ENCODE measurements around the gene GLIS1. TPM values are rescaled to one million over a fixed set of nuclear protein-coding genes. Genes with fewer than 3 reads are reported as not detected.
A peak's percentile ranks its signal among the peaks of the same experiment; 100 is the strongest.

Gene GLIS1
- total and polyA plus RNA-seq, 12 donors = 0.06 to 0.10 (median 0.09) TPM; not detected in 7

DNA sequence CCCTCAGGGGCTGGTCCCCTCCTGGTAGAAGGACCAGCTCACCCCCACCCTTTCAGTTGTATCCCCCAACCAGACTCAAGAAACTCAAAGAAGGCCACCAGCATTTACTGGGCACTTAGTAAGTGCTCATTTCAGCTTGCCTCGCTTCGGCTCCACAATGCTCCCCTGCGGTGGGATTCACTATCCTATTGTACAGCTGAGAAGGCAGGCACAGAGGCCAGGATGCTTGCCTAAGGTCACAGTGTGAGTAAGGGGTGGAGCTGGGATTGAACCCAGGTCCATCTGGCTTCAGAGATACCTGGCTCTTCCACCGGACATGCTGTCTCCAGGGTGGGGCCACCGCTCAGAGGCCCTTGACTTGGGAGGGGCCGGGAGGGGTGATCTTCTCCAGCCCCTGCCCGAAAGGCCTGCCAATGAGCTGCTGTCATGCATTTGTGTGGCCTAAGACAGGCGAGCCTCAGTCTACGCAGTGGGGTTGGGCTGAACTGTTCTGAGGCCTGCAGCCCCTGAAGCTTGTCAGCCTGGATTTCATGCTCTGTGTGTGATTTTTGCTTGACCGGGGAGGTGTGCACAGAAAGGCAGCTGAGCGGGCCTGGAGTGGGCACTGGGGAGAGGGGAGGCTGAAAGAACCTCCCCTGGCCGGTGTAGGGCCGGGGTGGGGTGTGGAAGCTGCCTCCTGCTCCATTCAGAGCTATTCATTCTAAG is 231.7 kb downstream of the GLIS1 start:
- 92 to 96% methylated on average over 13 of the region's 13 CpGs for WGBS, 2 donors
- no peaks in the 10 kb centered on the region for H3K36me3 ChIP-seq
- H3K9me3 ChIP-seq = no peaks in the 10 kb centered on the region
- ATAC-seq = no peak
- peak in 1 of 2 donors; percentile 2 for DNase-seq
- H3K4me3 ChIP-seq = no peak overlapping the region
- intact Hi-C loops (cut with DNase I) = no loop called here
- peaks cover 0 to 16% (median 0%) of the 10 kb centered on the region in 9 donors for H3K4me1 ChIP-seq
- H3K27ac ChIP-seq = no peak overlapping the region
- peaks cover 0 to 11% (median 7%) of the 10 kb centered on the region in 7 donors for H3K27me3 ChIP-seq
- TF ChIP-seq, protein P1, sequence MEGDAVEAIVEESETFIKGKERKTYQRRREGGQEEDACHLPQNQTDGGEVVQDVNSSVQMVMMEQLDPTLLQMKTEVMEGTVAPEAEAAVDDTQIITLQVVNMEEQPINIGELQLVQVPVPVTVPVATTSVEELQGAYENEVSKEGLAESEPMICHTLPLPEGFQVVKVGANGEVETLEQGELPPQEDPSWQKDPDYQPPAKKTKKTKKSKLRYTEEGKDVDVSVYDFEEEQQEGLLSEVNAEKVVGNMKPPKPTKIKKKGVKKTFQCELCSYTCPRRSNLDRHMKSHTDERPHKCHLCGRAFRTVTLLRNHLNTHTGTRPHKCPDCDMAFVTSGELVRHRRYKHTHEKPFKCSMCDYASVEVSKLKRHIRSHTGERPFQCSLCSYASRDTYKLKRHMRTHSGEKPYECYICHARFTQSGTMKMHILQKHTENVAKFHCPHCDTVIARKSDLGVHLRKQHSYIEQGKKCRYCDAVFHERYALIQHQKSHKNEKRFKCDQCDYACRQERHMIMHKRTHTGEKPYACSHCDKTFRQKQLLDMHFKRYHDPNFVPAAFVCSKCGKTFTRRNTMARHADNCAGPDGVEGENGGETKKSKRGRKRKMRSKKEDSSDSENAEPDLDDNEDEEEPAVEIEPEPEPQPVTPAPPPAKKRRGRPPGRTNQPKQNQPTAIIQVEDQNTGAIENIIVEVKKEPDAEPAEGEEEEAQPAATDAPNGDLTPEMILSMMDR (IDR thresholded peaks at IDR 0.05) = no peak

DNA sequence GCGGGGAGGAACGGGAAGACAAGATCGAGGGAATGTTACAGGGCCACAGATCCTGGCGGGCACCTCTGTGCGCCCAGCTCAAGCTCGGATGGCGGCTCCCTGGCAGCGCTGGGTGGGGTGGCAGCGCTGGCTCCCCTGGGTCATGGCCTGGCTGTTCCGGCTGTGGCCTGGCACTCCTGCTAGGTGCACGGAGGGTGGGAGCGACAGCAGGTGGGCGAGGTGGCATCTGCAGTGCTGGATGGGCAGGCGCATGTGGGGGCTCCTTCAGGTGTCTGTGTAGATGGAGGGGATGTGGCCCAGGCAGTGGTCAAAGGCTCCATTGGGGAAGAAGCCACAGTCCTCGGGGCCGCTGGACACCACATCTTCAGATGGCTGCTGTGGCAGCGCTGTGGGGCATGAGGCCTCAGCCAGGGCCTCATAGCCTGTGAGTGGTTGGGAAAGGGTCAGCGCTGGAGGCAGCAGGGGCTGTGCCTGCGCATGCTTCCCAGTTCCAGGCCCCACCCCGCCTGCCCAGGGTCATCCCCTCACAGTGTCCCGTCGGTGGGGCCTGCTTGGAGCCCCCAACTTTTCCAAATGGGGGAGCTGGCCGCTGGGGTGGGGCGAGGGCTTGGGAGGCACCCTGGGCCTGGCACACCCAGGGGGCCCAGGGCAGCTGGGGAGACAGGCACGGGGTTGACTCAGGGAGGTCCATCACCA is 232.5 kb downstream of the GLIS1 start:
- Histone ChIP-seq H3K9me3 (no peaks in the 10 kb centered on the region), H3K4me3 (no peak overlapping the region), H3K4me1 (peaks cover 0 to 9% (median 0%) of the 10 kb centered on the region in 9 donors), H3K27ac (no peak overlapping the region), H3K27me3 (peaks cover 0 to 15% (median 9%) of the 10 kb centered on the region in 7 donors), H3K36me3 (no peaks in the 10 kb centered on the region)
- TF ChIP-seq, protein P1 (IDR thresholded peaks at IDR 0.05) = no peak
- ATAC-seq (no peak), DNase-seq (peak in 1 of 2 donors; percentile 9)
- intact Hi-C loops (cut with DNase I) = no loop called here
- WGBS, 2 donors = 93 to 94% methylated on average over 25 of the region's 25 CpGs

DNA sequence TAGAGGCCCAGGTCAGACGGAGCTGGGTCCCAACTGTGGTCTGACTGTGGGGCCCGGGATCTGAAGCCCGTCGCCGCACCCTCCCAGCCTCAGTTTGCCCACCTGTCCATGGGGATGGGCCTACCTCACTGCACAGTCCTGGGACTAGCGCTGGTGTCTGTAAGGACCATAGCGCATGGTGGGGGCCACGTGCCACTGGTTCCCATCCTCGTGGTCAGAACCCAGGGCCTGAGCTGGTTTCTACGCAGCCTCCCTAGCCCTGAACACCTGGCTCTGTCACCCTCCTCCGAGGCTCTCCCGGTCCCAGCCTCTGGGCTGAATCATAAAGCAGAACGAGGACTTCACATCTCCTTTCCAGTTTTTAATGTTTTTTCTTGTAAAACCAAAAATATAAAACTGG is 233.1 kb downstream of the GLIS1 start:
- H3K4me1 ChIP-seq = peaks cover 0 to 3% (median 0%) of the 10 kb centered on the region in 9 donors
- 89 to 93% methylated on average over 13 of the region's 13 CpGs for WGBS, 2 donors
- no peak overlapping the region for H3K27ac ChIP-seq
- ATAC-seq (no peak), DNase-seq (peak in 1 of 2 donors; percentile 4)
- H3K9me3 ChIP-seq = no peaks in the 10 kb centered on the region
- no peak overlapping the region for H3K4me3 ChIP-seq
- no peaks in the 10 kb centered on the region for H3K36me3 ChIP-seq
- H3K27me3 ChIP-seq = peaks cover 0 to 21% (median 15%) of the 10 kb centered on the region in 7 donors
- intact Hi-C loops (cut with DNase I) = no loop called here
- TF ChIP-seq, protein P1 (IDR thresholded peaks at IDR 0.05) = no peak

DNA sequence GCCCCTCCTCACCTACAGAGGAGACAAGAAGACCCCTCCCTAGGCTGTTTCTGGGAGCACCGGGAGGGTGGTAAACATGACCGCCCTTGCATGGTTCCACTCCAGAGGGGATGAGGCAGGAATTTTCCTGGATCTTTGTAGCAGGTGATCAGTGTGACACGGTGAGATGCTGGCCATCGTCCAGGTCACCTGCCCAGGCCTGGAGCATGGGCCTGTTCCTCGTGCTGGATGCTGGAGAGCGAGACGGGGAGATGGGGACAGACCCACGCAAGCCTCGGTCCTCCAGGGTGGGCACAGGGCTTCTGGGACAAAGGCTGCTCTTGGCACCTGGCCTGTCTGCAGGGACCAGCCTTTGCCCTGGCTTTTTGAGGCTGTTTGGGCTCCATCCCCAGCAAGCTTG is 233.6 kb downstream of the GLIS1 start:
- DNase-seq (peak in 1 of 2 donors; percentile 5), ATAC-seq (no peak)
- TF ChIP-seq, protein P1 (IDR thresholded peaks at IDR 0.05) = no peak
- peaks cover 0 to 26% (median 20%) of the 10 kb centered on the region in 7 donors for H3K27me3 ChIP-seq
- H3K4me1 ChIP-seq = no peaks in the 10 kb centered on the region
- intact Hi-C loops (cut with DNase I) = no loop called here
- H3K27ac ChIP-seq = no peak overlapping the region
- no peaks in the 10 kb centered on the region for H3K9me3 ChIP-seq
- no peaks in the 10 kb centered on the region for H3K36me3 ChIP-seq
- H3K4me3 ChIP-seq = no peak overlapping the region
- 91 to 93% methylated on average over 9 of the region's 9 CpGs for WGBS, 2 donors
